Gastrocnemius medialis (tissue), 4 donors: Measurements from ENCODE around the gene KEL.

ENCODE experiments used
- CTCF ChIP-seq, 5 experiments: fragments of 450-650 bp in 3 of 5; fragments of 200-600 bp in 2 of 5; sonication (generic) in 2 of 5; IDR thresholded peaks in 4 of 5; conservative IDR thresholded peaks in 1 of 5; 1 replicate in 4 of 5; 2 replicates in 1 of 5; pipeline ENCODE4 v1.5.1; 2016 to 2019; ENCODE audit warnings: antibody characterized with exemption in 5 of 5, mild to moderate bottlenecking in 3 of 5, moderate library complexity in 3 of 5
- POLR2A ChIP-seq, 2 donors: fragments of 450-650 bp; IDR thresholded peaks; one replicate each; pipeline ENCODE4 v1.6.1; 2017; ENCODE audit warnings: antibody characterized with exemption in 2 of 2, mild to moderate bottlenecking in 2 of 2, moderate library complexity in 2 of 2

GRCh38 chr7:142923391-142923790 is 38.8 kb downstream of the KEL start:
- no peak for TF ChIP-seq CTCF (IDR thresholded peaks at IDR 0.05 in 4 of 5, conservative IDR thresholded peaks at IDR 0.05 in 1 of 5)
- no peak for TF ChIP-seq POLR2A (IDR thresholded peaks at IDR 0.05)
